ENCODE results near the gene HNRNPA2B1.

The HNRNPA2B1 gene

GRCh38 chr7:26157520-26158105 is 42.9 kb downstream of the HNRNPA2B1 start:
- H3K36me3 ChIP-seq (ENCODE audit: control insufficient read depth, insufficient read depth, low read length): no peaks in the 10 kb centered on the region
- H3K4me3 ChIP-seq (replicated peaks; ENCODE audit: low read depth, low read length): no peak overlapping the region
- no peak for DNase-seq (ENCODE audit: extremely low read depth, insufficient read length)
- H3K27me3 ChIP-seq (replicated peaks; ENCODE audit: control insufficient read depth, insufficient read depth, low read length): no peaks in the 10 kb centered on the region
- TF ChIP-seq CTCF (IDR thresholded peaks at IDR 0.05; ENCODE audit: insufficient read depth, low read length, poor library complexity, severe bottlenecking): no peak

DNA sequence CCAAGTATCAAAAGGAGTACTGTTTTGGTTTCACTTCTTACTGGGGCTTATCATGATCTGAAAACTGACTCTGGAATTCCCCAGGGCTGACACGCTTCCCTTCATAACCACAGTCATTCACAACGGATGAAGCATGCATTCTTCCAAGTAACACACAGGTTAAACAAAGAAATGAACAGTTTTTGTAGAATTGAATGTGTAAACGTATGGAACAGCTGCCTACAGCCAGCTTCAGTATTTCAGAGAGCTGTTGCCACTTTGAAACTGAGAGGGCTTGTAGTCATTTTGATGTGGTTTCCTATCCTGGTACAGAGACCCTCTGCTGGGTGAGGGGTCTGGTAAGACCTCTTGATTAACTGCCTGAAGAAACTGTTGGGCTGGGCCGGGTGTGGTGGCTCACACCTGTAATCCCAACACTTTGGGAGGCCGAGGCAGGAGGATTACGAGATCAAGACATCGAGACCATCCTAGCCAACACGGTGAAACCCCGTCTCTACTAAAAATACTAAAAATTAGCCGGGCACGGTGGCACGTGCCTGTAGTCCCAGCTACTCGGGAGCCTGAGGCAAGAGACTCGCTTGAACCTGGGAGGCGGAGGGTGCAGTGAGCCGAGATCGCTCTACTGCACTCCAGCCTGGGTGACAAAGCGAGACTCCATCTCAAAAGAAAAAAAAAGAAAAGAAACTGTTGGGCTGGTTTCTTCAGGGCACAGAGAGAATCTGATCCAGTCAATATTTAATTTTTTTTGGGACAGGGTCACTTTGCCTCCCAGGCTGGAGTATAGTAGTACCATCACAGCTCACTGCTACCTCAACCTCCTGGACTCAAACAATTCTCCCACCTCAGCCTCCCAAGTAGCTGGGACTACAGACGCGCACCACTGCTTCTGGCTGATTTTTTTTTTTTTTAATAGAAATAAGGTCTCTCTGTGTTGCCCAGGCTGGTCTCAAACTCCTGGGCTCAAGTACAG is 43.8 kb downstream of the HNRNPA2B1 start:
- peak; percentile 67 for DNase-seq (ENCODE audit: extremely low read depth, insufficient read length)
- Histone ChIP-seq H3K36me3 (ENCODE audit: control insufficient read depth, insufficient read depth, low read length) (no peaks in the 10 kb centered on the region), H3K4me3 (replicated peaks; ENCODE audit: low read depth, low read length) (peak overlapping the region; percentile 54), H3K27me3 (replicated peaks; ENCODE audit: control insufficient read depth, insufficient read depth, low read length) (no peaks in the 10 kb centered on the region)
- no peak for TF ChIP-seq CTCF (IDR thresholded peaks at IDR 0.05; ENCODE audit: insufficient read depth, low read length, poor library complexity, severe bottlenecking)

DNA sequence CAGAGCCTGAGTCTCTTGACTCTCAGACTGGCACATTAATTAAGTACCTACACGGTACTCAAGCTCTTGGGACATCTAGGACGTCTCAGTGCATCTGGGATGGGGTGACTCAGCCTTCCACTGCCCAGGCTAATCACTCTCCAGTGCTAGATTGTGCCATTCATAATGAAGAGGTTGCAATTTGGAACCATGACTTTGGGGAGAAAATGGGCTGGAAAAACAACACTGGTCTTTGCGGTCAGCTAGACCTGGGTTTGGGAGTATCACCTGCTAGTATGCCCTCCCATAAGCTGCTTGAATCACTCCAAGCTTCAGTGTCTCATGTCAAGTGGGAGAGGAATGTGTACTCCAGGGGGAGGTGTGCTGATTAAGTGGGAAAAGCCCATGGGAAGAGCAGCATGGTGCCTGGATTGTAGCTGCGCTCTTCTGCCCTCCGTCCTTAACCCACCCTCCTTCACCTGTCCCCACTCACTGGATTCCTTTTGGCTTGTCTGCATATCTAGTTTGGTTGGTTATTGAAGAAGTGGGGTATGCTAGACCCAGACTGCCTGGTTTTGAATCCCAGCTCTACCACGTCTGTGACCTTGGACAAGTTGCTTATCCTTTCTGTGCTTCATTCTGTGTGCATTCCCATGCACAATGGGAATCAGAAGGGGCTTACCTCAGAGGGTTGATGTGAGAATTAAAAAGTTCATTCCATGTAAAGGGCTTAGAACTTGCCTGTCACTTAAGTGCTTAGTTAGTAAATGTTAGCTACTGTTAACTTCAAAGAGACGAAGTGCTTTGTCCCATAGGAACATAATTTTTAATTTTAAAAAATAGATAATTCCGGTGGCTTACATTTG is 44.8 kb downstream of the HNRNPA2B1 start:
- no peak for TF ChIP-seq CTCF (IDR thresholded peaks at IDR 0.05; ENCODE audit: insufficient read depth, low read length, poor library complexity, severe bottlenecking)
- Histone ChIP-seq H3K36me3 (ENCODE audit: control insufficient read depth, insufficient read depth, low read length) (no peaks in the 10 kb centered on the region), H3K4me3 (replicated peaks; ENCODE audit: low read depth, low read length) (peak overlapping the region; percentile 23), H3K27me3 (replicated peaks; ENCODE audit: control insufficient read depth, insufficient read depth, low read length) (no peaks in the 10 kb centered on the region)
- no peak for DNase-seq (ENCODE audit: extremely low read depth, insufficient read length)

GRCh38 chr7:26153823-26154783 is 46.4 kb downstream of the HNRNPA2B1 start:
- Histone ChIP-seq H3K36me3 (ENCODE audit: control insufficient read depth, insufficient read depth, low read length) (no peaks in the 10 kb centered on the region), H3K4me3 (replicated peaks; ENCODE audit: low read depth, low read length) (peak overlapping the region; percentile 69), H3K27me3 (replicated peaks; ENCODE audit: control insufficient read depth, insufficient read depth, low read length) (no peaks in the 10 kb centered on the region)
- no peak for TF ChIP-seq CTCF (IDR thresholded peaks at IDR 0.05; ENCODE audit: insufficient read depth, low read length, poor library complexity, severe bottlenecking)
- no peak for DNase-seq (ENCODE audit: extremely low read depth, insufficient read length)

Data from GM06990 (cell line).